ENCODE data around the gene OGFOD3.
"Not testable (repeated sequence)": the region's sequence is repeated elsewhere in the genome, so short reads cannot be mapped to it uniquely, and the experiment has no call there.

Gene OGFOD3, protein sequence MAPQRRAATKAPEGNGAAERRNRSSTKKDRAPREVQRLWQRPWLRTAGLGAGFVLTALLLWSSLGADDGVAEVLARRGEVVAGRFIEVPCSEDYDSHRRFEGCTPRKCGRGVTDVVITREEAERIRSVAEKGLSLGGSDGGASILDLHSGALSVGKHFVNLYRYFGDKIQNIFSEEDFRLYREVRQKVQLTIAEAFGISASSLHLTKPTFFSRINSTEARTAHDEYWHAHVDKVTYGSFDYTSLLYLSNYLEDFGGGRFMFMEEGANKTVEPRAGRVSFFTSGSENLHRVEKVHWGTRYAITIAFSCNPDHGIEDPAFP

GRCh38 chr17:82418001-82418986, at the start of gene OGFOD3, which contains the start of gene HEXD:
Gene OGFOD3, minus strand, starts transcription at chr17:82418586. Its CDS starts 101 bp downstream, at chr17:82418485.
Gene HEXD, plus strand, starts transcription at chr17:82418347. Its CDS starts 1,453 bp downstream, at chr17:82419800.
- peak; percentile 89 for DNase-seq

DNA sequence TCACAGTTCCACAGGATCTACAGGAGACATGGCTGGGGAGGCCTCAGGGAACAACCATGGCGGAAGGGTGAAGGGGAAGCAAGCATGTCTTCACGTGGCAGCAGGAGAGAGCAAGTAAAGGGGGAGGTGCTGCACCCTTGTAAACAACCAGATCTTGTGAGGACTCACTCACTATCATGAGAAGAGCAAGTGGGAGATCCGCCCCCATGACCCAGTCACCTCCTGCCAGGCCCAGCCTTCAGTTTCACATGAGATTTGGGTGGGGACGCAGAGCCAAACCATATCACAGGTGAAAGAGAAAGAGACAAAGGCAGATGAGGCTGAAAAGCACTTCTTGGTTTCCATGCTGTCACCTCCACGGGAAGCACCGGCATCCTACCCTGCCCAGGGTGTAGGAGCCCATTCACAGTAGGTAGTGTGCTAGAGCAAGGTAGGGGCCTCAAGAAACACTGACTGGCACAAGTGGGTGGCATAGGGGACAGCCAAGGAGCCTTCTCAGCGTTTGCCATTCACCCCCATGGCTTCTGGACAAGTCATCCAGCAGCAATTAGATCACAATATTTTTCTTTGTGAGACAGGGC, 46.7 kb upstream of the OGFOD3 start:
- DNase-seq, result peak; percentile 36

GRCh38 chr17:82464567-82464929, 46.2 kb upstream of the OGFOD3 start:
- no peak for DNase-seq

DNA sequence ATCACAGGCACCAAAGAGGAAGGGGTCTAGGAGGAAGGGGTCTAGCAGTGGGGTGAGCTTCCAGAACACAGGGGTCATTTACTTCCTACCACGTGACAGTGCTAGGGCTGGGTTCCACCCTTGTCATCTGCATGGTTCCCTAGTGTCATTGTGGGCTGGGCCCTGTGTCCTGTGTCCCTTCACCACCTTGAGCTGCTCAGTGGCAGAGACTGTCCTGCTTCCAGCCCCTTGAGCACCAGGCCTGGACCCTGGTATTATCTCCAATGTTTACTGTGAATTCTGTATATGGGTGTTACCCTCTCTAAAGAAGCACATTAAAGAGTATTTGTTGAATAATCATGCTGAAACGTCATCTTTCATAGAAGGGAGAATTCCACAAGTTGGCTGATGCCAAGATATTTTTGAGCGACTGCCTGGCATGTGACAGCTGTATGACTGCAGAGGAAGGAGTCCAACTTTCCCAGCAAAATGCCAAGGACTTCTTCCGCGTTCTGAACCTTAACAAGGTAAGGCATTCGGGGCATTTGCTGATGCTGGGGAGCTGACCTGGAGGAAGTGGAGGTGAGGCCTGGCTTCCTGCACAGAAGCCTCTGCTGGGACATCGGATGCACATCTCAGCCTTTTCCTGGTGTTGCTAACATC, 45.7 kb upstream of the OGFOD3 start:
- DNase-seq, result no peak

- no peak for DNase-seq
These were observed 45.0 kb upstream of the OGFOD3 start for GRCh38 chr17:82463391-82463790.

GRCh38 chr17:82461827-82462524, 43.6 kb upstream of the OGFOD3 start:
- no peak for DNase-seq

DNA sequence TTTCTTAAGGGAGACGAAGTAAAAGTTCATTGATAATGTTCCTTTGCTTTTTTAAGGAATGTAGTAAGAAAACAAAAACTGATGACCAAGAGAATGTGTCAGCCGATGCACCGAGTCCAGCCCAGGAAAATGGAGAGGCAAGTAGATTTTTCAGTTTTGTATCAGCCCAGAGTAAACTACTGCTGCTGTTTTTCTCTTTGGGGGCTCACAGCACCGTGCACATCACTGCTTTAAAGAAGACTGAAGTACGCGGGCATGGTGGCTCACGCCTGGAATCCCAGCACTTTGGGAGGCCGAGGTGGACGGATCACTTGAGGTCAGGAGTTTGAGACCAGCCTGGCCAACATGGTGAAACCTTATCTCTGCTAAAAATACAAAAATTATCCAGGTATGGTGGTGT, 41.5 kb upstream of the OGFOD3 start:
- DNase-seq, result not testable (repeated sequence)

GRCh38 chr17:82458885-82459424, 40.6 kb upstream of the OGFOD3 start:
- peak; percentile 26 for DNase-seq

DNA sequence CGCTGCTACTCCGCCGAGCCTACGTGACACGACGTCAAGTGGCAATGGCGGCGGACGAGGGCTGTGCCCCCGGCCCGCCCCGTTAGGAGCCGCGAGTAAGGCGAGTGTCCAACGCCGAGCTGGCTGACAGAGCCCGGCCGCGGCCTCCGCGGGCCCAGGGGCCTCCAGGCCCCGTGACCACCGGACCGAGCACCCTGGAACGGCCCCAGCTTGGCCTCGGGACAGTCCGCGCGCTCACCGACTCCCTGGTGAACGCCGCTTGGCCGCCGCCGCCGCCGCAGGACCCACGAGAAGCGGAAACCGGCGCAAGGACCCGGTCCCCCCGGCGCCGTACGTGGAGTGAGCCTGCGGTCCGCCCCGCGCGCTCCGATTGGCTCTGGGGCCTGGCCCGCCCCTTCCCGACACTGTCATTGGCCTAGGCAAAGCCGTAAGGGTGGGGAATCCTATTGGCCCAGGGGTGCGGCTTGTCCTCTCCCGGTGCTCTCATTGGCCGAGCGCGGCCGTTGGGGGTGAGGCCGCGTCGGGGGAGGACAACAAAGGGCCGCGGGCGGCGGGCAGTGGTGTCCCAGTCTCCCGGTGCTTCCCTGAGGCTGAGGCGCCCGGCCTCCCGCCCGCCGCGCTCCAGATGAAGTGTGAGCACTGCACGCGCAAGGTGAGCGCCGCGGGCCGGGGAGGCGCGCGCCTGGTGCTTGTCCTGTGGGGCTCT, 39.9 kb upstream of the OGFOD3 start, which contains the start of gene NARF:
Gene NARF (plus strand): TSS at position 563 of the 706 bp plus-strand sequence. CDS start 63 bp downstream, at position 626.
- peak; percentile 98 for DNase-seq

DNA sequence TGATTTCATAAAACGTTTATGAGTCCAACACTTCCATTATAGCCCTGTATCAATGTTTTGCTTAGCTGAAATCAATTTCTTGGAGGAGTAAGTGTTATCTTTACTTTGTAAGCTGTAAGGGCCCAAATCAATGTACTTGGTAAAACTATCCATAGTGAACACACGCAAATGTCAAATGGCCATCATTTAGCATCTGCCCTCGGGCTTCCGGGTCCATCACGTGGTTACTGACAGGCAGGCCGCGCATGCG, 39.5 kb upstream of the OGFOD3 start:
- DNase-seq, result no peak

GRCh38 chr17:82457073-82457928, 38.9 kb upstream of the OGFOD3 start:
- DNase-seq, result no peak

DNA sequence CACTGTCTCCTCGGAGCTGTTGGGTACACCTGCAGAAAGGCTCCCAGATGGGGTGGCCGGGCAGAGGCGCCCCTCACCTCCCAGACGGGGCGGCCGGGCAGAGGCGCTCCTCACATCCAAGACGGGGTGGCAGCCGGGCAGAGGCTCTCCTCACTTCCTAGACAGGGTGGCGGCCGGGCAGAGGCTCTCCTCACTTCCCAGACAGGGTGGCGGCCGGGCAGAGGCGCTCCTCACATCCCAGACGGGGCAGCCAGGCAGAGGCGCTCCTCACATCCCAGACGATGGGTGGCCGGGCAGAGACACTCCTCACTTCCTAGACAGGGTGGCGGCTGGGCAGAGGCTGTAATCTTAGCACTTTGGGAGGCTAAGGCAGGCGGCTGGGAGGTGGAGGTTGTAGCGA, 35.3 kb upstream of the OGFOD3 start:
- not testable (repeated sequence) for DNase-seq

DNA sequence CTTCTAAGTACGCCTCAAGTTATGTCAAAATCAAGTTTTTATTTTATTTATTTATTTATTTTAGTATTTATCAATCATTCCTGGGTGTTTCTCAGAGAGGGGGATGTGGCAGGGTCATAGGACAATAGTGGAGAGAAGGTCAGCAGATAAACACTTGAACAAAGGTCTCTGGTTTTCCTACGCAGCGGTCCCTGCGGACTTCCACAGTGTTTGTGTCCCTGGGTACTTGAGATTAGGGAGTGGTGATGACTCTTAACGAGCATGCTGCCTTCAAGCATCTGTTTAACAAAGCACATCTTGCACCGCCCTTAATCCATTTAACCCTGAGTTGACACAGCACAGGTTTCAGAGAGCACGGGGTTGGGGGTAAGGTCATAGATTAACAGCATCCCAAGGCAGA, 34.8 kb upstream of the OGFOD3 start:
- DNase-seq, result not testable (repeated sequence)

DNA sequence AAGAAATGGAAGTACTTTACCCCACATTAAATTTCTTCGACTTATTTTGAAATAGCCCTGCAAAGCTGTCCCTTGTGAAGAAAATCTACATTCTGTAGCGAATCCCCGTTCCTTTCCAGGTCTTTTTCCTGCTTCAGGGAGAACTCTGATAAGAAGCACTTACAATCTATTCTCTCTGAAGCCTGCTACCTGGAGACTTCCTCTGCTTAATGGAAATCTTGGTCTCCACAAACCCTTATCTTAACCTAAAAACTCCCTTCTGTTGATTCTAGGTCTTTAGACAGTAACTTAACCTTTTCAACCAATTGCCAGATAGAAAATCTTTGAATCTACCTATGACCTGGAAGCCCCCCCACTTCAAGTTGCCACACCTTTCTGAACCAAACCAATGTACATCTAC, 33.8 kb upstream of the OGFOD3 start:
- DNase-seq, result no peak

DNA sequence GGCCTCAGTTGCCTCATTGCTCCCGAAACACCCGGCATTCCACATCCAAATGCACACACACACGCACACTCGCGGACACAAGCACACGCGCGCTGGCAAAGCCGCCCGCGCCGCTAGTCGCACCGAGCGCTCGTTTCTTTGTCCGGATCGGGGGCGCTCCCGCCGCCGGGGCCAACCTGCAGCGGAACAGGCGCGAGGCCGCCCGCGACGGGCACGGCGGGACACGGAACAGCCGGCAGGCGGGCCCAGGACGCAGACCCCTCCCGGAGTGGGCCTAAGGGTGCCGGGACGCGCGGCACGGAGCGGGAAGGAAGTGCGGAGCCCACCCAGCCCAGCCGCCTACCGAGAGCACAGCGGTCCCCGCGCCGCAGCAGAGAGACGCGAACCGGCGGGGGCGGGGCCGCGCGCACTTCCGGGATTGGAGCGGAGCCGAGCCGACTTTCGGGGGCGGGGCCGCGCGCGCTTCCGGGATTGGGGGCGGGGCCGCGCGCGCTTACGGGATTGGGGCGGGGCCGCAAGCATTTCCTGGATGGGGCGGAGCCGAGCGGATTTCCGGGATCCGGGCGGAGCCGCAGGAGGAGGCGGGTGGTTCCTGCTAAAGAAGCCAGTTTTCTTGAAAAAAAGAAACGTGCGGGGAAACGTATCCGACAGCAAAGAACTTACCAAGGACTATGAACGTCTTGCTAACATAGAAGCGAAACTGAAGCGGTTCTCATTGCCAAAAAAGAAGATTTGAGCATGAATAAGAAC, 32.1 kb upstream of the OGFOD3 start, which contains the start of gene CYBC1:
Gene CYBC1 (minus strand): TSS at position 396 of the 750 bp plus-strand sequence. CDS start 1,498 bp downstream, outside the sequence.
- peak; percentile 97 for DNase-seq

DNA sequence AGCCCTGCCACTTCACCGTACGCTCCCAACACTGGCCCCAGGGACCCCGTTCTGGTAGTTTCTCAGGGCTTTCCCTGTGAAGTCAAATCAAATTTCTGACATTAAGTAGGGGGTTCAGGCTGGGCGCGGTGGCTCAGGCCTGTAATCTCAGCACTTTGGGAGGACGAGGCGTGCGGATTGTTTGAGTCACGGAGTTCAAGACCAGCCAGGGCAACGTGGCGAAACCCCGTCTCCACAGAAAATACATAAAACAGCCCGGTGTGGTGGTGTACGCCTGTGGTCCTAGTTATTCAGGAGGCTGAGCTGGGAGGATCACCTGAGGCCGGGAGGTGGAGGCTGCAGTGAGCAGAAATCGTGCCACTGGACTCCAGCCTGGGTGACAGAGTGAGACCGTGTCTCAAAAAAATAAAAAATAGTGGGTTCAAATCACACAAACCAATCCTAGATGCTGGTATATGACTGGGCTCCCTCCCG, 31.5 kb upstream of the OGFOD3 start:
- DNase-seq, result peak; percentile 65

DNA sequence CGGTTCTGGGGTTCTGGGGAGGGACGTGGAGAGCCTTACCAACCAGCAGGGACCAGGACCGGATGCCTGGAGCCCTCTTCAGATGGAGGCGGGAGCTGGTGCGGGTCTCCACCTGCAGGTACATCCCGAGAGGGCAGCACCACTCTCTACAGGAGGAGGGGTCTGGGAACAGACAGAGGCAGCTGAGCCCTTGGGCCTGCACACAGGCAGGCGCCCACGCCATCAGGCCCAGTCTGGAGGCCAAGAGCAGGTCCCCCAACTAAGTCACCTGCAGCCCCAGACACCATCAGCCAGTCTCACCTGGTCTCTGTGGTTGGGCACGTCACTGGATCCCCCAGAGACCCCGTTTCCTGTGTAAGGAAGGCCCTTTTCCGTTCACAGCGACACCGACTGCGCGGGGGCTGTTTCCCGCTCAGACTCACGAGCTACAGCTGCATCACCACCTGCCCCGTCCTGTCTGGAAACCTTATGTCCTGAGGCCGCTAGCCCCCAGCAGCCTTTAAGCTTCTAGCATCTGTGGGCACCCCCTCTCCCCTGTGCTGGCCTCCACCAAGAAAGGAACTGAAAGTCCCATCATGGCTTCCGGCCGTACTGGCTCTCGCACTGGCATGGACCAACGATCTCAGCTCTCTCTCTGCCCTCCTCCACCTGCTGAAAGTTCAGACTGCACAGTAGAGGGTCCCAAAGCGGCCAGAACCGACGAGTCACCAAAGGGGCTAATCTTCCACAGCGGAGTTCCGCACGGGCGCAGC, 30.9 kb upstream of the OGFOD3 start:
- peak; percentile 82 for DNase-seq

- peak; percentile 16 for DNase-seq
These were observed 29.5 kb upstream of the OGFOD3 start for GRCh38 chr17:82447876-82448275.

GRCh38 chr17:82446649-82447048, 28.3 kb upstream of the OGFOD3 start:
- no peak for DNase-seq
